DLD1 (cell line): ENCODE results near the gene TMEM8B.

Source experiments
- in situ Hi-C: cut with HindIII; loops from 2 replicates; pipeline ENCODE4 v1.10.0; 2017; ENCODE audit warnings: low sequenced_read_pairs

TMEM8B gene

GRCh38 chr9:35811381-35812024 lies 17.5 kb upstream of the TMEM8B start:
- in situ Hi-C loops: no loop called here

GRCh38 chr9:35812025-35812602 lies 16.9 kb upstream of the TMEM8B start, which contains the start of gene SPAG8:
SPAG8 (minus strand) TSS chr9:35812262; CDS start chr9:35812147, 115 bp downstream.
- in situ Hi-C loops: no loop called here

GRCh38 chr9:35813434-35814105 lies 15.5 kb upstream of the TMEM8B start:
- in situ Hi-C loops: no loop called here

- in situ Hi-C loops: no loop called here
These were observed 14.8 kb upstream of the TMEM8B start for GRCh38 chr9:35814106-35814840.

GRCh38 chr9:35814841-35815543 lies 14.0 kb upstream of the TMEM8B start, which contains the start of gene HINT2:
HINT2 (minus strand) TSS chr9:35815042; CDS start chr9:35814979, 63 bp downstream.
- in situ Hi-C loops: no loop called here

- in situ Hi-C loops: no loop called here
These were observed 12.3 kb upstream of the TMEM8B start for GRCh38 chr9:35816708-35817107.

GRCh38 chr9:35818341-35818740 lies 10.7 kb upstream of the TMEM8B start:
- in situ Hi-C loops: no loop called here

GRCh38 chr9:35820076-35820475 lies 9.0 kb upstream of the TMEM8B start:
- in situ Hi-C loops: no loop called here

GRCh38 chr9:35822926-35823325 lies 6.1 kb upstream of the TMEM8B start:
- in situ Hi-C loops: no loop called here

- in situ Hi-C loops: no loop called here
These were observed 2.8 kb upstream of the TMEM8B start for GRCh38 chr9:35826071-35826701.

- in situ Hi-C loops: no loop called here
These were observed 1.5 kb upstream of the TMEM8B start for GRCh38 chr9:35827486-35827885.

GRCh38 chr9:35828716-35829083 lies 328 bp upstream of the TMEM8B start, which contains the start of gene FAM221B:
FAM221B (minus strand) TSS chr9:35828732; CDS start chr9:35826161, 2,571 bp downstream.
- in situ Hi-C loops: no loop called here

- in situ Hi-C loops: no loop called here
These were observed 702 bp downstream of the TMEM8B start for GRCh38 chr9:35829764-35830096.

- in situ Hi-C loops: no loop called here
These were observed 2.0 kb downstream of the TMEM8B start for GRCh38 chr9:35831040-35831439.

- in situ Hi-C loops: no loop called here
These were observed 3.8 kb downstream of the TMEM8B start for GRCh38 chr9:35832814-35833213.

GRCh38 chr9:35834260-35835215 lies 5.5 kb downstream of the TMEM8B start:
- in situ Hi-C loops: no loop called here

- in situ Hi-C loops: no loop called here
These were observed 6.2 kb downstream of the TMEM8B start for GRCh38 chr9:35835216-35835632.

- in situ Hi-C loops: no loop called here
These were observed 6.7 kb downstream of the TMEM8B start for GRCh38 chr9:35835766-35836165.

GRCh38 chr9:35836595-35836994 lies 7.6 kb downstream of the TMEM8B start:
- in situ Hi-C loops: no loop called here
